D721Med (cell line): ENCODE data around the gene TET1.
"Not testable (repeated sequence)": the region's sequence is repeated elsewhere in the genome, so short reads cannot be mapped to it uniquely, and the experiment has no call there.

Experiments
- DNase-seq: peaks from one replicate; pipeline ENCODE4 v3.0.0; 2011; ENCODE audit warnings: low spot score; ENCODE audit not compliant: insufficient read length
- FAIRE-seq: peaks from 2 replicates; lab custom pipeline; 2011; peaks lifted over from hg19 to GRCh38; lab: Jason Lieb, UNC
- TF ChIP-seq, protein P1 (sequence below): IDR thresholded peaks from 2 replicates; pipeline ENCODE4 v1.5.1; 2012; ENCODE audit warnings: mild to moderate bottlenecking, control low read depth; ENCODE audit not compliant: insufficient read depth; ENCODE audit errors: missing control alignments

TET1 gene

GRCh38 chr10:68600041-68600778 lies 40.1 kb downstream of the TET1 start:
- TF ChIP-seq, protein P1, sequence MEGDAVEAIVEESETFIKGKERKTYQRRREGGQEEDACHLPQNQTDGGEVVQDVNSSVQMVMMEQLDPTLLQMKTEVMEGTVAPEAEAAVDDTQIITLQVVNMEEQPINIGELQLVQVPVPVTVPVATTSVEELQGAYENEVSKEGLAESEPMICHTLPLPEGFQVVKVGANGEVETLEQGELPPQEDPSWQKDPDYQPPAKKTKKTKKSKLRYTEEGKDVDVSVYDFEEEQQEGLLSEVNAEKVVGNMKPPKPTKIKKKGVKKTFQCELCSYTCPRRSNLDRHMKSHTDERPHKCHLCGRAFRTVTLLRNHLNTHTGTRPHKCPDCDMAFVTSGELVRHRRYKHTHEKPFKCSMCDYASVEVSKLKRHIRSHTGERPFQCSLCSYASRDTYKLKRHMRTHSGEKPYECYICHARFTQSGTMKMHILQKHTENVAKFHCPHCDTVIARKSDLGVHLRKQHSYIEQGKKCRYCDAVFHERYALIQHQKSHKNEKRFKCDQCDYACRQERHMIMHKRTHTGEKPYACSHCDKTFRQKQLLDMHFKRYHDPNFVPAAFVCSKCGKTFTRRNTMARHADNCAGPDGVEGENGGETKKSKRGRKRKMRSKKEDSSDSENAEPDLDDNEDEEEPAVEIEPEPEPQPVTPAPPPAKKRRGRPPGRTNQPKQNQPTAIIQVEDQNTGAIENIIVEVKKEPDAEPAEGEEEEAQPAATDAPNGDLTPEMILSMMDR = no peak
- peak; percentile 42 for DNase-seq
- FAIRE-seq = peak; percentile 48

DNA sequence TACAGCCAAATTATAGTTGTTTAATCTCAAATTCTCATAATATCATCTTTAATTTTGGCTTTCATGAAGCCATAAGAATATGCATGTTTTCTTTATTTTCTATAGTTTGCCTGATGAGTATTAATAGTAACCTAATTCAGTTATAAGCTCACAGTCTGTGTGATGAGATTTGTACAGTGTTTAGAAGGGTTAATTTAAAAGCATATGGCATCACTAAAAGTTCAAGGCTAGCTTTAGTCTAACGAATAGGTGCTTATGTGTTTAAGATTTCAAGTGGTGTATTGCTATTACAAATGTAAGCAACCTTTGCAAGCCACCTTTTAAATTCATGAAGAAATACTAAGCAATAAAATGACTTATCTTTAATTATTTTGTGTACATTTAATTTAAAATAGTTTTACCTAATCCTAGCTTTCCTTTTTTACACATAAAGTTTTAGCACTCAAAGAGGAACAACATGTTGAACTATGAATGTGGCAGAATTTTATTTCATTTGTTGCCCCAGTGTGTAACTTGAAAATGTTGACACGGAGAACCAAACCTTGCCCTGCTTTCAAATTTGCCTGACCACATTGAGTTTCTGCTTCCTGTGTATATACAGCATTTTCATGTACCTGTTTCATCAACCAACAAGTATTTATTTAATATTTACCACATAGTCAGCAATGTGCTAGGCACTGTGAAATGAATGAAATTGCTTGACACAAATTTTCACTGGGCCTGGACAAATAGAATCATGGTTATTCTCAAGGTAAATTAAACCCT lies 41.5 kb downstream of the TET1 start:
- TF ChIP-seq, protein P1 = no peak
- FAIRE-seq (no peak), DNase-seq (no peak)

GRCh38 chr10:68602434-68602833 lies 42.3 kb downstream of the TET1 start:
- DNase-seq (no peak), FAIRE-seq (no peak)
- TF ChIP-seq, protein P1 = no peak

- DNase-seq (no peak), FAIRE-seq (no peak)
- TF ChIP-seq, protein P1 = no peak
Observed at GRCh38 chr10:68603766-68604165, 43.6 kb downstream of the TET1 start.

- TF ChIP-seq, protein P1 = no peak
- DNase-seq (no peak), FAIRE-seq (no peak)
Observed at GRCh38 chr10:68604441-68604840, 44.3 kb downstream of the TET1 start.

- no peak for DNase-seq
- TF ChIP-seq, protein P1 = no peak
- no peak for FAIRE-seq
Observed at GRCh38 chr10:68606918-68607317, 46.8 kb downstream of the TET1 start.

- not testable (repeated sequence) for FAIRE-seq, DNase-seq
Observed at GRCh38 chr10:68610023-68610422, 49.9 kb downstream of the TET1 start.
